Epithelial cell of esophagus (primary cell): ENCODE measurements around the gene CYB561D1.

Experiments
- DNase-seq: peaks from one replicate; pipeline ENCODE4 v3.0.0; 2010; ENCODE audit warnings: low read depth
- H3K4me3 ChIP-seq: 2 replicates; pipeline ENCODE4 v1.5.1; 2011; ENCODE audit warnings: mild to moderate bottlenecking, low read length, control low read depth
- TF ChIP-seq, protein P1 (sequence below): IDR thresholded peaks from 2 replicates; pipeline ENCODE4 v1.5.1; 2011; ENCODE audit warnings: low read depth, mild to moderate bottlenecking, low read length, control low read depth, inconsistent platforms; ENCODE audit not compliant: insufficient read depth; ENCODE audit errors: missing control alignments

Gene CYB561D1

DNA sequence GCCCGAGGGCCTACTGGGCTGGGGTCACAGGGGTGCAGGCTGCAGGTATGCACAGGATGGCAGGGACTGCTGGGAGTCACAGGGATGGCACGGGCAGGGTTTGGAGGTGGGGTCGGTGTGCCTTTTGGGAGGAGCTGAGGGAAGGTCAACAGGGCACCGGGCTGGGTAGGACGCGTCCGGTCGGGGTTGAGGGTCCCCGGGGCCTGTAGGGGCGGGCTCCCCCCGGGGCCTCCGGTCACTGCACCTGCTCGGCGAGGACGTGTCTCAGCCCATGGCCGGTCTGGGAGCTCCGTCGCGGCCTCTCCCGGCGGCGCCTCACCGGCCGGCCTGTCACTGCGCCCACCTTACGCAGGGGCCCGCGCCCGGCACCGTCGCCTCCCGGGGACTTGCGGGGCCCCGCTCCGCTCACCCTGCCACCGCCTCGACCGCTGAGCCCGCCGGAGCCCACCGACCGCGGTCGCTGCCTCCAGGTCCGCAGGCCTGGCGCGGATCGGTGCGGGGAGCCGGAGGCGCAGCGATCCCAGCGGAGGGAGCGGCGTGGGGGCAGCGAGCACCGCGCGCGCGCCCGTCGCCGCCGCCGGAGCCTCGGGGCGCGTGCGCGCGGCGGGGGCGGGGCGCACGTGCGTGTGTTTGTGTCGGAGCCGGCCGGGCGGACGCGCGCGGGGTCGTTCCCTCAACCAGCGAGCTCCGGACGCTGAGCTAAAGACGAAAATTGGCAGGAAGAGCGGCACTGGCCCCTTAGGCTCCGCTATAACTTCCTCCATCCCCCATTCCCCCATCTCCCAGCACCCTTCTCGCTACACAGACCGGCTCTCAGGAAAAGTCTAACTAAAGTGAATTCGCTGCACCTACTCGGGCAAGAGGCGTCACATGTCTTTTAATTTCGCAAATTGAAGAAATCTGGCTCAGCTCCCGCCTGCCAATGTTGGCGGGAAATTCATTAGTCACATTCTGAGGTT is 15.6 kb downstream of the CYB561D1 start, which contains the start of gene AMIGO1:
Gene AMIGO1, minus strand, starts transcription at position 552 of the 959 bp plus-strand sequence. CDS start 815 bp downstream, outside the sequence.
- DNase-seq = peak; percentile 49
- TF ChIP-seq, protein P1, sequence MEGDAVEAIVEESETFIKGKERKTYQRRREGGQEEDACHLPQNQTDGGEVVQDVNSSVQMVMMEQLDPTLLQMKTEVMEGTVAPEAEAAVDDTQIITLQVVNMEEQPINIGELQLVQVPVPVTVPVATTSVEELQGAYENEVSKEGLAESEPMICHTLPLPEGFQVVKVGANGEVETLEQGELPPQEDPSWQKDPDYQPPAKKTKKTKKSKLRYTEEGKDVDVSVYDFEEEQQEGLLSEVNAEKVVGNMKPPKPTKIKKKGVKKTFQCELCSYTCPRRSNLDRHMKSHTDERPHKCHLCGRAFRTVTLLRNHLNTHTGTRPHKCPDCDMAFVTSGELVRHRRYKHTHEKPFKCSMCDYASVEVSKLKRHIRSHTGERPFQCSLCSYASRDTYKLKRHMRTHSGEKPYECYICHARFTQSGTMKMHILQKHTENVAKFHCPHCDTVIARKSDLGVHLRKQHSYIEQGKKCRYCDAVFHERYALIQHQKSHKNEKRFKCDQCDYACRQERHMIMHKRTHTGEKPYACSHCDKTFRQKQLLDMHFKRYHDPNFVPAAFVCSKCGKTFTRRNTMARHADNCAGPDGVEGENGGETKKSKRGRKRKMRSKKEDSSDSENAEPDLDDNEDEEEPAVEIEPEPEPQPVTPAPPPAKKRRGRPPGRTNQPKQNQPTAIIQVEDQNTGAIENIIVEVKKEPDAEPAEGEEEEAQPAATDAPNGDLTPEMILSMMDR = no peak
- peak within 1 kb of the TSS; percentile 60 for H3K4me3 ChIP-seq

DNA sequence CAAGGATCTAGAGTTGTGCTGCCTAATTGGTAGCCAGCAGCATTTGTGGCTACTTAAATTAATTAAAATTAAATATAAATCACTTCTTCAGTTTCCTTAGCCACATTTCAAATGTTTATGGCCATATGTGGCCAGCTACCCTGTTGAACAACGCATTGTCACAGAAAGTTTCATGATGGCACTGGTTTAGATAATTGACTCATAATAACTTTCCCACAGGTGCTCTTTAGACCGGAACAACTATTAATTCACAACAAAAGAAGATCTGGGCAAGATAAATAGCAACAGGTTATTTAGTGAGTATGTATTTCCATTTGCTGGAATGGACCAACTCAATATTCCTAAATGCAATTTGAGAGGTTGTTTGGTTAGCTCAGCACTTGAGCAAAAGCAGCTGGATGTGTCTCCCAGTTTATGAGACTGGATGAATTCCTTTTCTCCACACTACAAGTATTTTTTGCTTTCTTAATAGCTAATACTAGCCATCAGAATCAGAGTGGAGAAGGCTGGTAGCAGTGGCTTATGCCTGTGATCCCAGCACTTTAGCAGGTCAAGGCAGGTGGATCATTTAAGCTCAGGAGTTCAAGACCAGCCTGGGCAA is 19.3 kb downstream of the CYB561D1 start:
- no peak for DNase-seq
- TF ChIP-seq, protein P1 = no peak
- no peak overlapping the region for H3K4me3 ChIP-seq

DNA sequence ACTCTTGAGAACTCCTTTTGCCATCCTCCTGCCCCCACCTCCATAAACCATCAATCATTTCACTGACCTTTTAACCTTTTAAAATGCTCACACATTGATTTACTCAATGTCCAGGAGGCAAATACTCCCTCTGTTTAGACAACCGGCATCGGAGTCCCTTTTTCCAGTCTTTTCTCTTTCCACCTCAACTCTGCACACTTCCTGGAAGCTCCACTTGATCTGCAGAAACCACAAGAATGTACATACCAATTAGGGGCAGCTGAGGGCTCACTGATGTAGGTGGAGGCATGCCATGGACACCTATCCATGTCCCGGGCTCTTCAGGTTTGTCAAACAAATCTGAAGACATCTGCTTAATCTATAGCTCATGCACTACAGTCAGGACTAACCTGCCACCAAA is 21.0 kb downstream of the CYB561D1 start:
- TF ChIP-seq, protein P1 = no peak
- H3K4me3 ChIP-seq = no peak overlapping the region
- DNase-seq = no peak

DNA sequence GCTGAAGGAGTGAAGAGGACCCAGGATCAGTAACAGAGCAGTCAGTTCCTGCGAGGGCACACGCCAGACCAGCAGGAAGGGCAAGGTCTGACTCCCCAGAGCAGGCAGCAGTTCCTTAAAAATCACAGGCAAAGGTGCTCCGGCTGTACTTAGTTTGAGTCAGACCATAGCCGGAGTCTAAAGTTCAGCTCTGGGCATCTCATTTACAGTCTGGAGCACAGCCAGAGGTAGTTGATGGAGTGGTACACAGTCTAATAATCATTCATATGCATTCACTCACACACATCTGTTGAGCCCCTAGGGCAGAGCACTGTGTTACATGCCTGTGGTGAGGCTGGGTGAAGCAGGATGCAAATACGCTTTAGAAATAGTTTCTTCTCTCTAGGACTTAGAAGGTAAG is 23.0 kb downstream of the CYB561D1 start:
- no peak overlapping the region for H3K4me3 ChIP-seq
- DNase-seq = peak; percentile 32
- TF ChIP-seq, protein P1 = no peak

DNA sequence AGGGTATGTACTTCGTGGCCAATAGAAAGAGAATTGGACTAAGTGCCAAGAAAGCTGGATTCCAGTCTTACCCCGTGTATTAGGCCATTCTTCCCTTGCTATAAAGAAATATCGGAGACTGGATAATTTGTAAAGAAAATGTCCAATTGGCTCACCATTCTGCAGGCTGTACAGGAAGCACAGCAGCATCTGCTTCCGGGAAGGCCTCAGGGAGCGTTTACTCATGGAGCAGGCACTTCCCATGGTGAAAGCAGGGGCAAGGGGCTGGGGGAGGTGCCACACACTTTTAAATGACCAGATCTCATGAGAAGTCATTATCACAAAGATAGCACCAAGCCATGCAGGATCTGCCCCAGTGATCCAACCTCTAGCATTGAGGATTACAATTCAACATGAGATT is 23.4 kb downstream of the CYB561D1 start:
- DNase-seq = no peak

DNA sequence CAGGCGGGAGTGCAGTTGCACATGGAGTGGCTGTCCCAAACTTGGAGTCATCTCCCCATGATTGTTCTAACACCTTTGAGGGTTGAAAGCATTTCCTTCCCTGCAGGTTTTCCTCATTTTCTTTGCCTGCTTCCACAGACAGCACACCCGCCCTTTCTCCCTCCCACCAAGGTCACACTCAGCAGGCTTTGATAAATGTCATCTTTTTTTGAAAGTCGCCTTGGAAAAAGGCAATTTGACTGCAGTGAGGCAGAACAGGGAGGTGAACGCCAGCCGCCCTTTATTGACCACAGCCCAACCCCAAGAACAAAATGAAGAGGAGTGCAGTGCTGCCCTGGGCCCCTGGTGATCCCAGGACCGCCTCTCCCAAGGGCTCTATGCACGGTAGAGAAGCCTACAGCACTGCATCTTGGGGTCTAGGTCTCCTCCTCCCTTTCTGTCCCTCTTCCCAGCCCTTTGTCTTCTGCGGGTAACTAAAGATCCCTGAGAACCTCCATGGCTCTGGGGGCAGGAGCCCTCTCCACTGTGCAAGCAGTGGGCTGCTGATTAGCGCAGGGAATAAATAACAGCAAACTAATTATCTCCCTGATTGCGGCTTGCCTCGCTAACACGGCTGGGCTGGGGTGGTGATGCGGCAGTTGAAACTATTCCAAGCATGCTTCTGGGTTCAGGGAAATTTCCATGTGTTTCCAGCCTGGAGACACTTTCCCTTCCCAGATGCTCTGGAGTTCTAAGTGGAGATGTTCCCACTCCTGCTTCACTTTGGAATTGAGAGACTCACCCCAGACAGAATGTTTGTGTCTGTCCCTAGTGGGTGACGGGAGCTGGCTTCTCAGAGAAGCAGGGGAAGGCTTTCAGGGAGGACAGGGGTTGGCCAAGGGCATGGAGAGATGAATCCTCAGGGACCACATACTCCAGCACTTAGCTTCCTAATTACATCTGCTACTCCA is 27.4 kb downstream of the CYB561D1 start:
- no peak for DNase-seq
- TF ChIP-seq, protein P1 = no peak
- no peak overlapping the region for H3K4me3 ChIP-seq

More for the DNA sequence above, 23.4 kb downstream of the CYB561D1 start:
- no peak overlapping the region for H3K4me3 ChIP-seq
- TF ChIP-seq, protein P1 = no peak
